Activated naive CD4-positive, alpha-beta T cell treated with anti-CD3 and anti-CD28 coated beads, Interleukin-2, amount 50 U/mL, for 24 hours (primary cell): ENCODE results near the gene KCNB1.

Experiments used
- H3K27ac Mint-ChIP-seq: one replicate; pipeline ENCODE4 v1.8.0; 2021; ENCODE audit warnings: mild to moderate bottlenecking, mixed read lengths
- H3K27me3 Mint-ChIP-seq: one replicate; pipeline ENCODE4 v1.8.0; 2021; ENCODE audit warnings: mixed read lengths
- H3K36me3 Mint-ChIP-seq: one replicate; pipeline ENCODE4 v1.8.0; 2021; ENCODE audit warnings: mixed read lengths
- H3K4me1 Mint-ChIP-seq: one replicate; pipeline ENCODE4 v1.8.0; 2021; ENCODE audit warnings: mixed read lengths
- H3K4me3 Mint-ChIP-seq: one replicate; pipeline ENCODE4 v1.8.0; 2021; ENCODE audit warnings: mild to moderate bottlenecking, mixed read lengths
- H3K9me3 Mint-ChIP-seq: one replicate; pipeline ENCODE4 v1.8.0; 2021; ENCODE audit warnings: mixed read lengths

KCNB1 gene

DNA sequence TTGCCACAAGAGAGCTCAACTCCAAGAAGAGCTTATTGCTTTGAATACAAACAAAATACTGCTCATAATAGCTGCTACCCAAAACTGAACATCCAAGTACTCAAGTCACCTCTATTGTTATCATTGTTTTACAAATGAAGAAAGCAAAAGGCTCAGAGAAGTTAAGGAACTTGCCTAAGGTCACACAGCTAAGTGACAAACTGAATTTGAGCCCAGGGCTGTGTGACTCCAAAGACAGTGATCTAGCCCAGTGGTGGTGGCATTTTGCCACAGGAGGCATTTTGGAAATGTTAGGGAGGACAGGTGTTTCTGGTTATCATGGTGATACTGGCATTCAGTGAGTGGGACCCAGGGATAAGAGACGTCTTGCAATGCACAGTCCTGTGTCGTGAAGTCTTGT is 79.5 kb downstream of the KCNB1 start:
- H3K4me1 Mint-ChIP-seq = no peaks in the 10 kb centered on the region

DNA sequence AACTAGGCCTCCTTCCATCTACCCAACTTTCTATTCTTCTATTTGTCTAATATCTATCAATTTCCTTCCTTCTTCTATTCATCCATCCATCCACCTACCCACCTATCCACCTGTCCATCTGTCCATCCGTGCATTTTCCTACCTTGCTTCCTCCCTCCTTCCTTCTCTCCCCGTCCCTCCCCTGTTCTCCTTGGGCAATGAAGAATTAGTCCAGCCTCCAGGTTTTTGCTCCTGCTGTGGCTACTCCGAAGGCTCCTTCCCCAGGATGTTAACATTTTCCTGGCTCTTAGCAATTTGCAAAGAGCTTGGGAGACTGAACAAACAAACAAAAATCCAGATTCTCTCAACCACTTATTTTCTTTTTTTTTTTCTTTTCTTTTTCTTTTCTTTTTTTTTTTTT is 81.6 kb downstream of the KCNB1 start:
- Mint-ChIP-seq H3K9me3 (no peaks in the 10 kb centered on the region), H3K27ac (no peak overlapping the region), H3K36me3 (no peaks in the 10 kb centered on the region), H3K4me1 (no peaks in the 10 kb centered on the region), H3K27me3 (peaks cover 1% of the 10 kb centered on the region), H3K4me3 (no peak overlapping the region)

More for the DNA sequence above, 79.5 kb downstream of the KCNB1 start:
- Mint-ChIP-seq H3K4me3 (no peak overlapping the region), H3K9me3 (no peaks in the 10 kb centered on the region), H3K36me3 (no peaks in the 10 kb centered on the region), H3K27me3 (peaks cover 5% of the 10 kb centered on the region), H3K27ac (no peak overlapping the region)

DNA sequence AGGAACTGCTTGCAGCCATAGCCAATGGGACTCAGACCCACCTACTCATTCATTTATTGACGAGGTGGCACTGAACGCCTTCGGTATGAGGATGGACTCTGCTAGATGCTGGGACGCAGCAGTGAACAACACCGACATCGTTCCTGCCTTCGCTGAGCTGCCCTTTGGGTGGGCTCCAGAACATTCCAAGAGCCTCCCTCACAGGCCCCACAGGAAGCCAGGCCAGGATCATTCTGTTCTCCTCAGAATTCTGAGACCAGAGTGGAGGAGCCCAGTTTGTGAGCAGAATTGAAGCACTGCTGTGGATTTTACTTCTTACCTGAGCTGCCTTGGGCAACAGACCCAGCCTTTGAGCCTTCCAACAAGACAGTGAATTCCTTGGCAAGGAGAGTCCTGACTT is 82.1 kb downstream of the KCNB1 start:
- Mint-ChIP-seq H3K36me3 (no peaks in the 10 kb centered on the region), H3K27me3 (peaks cover 1% of the 10 kb centered on the region), H3K4me3 (no peak overlapping the region), H3K27ac (no peak overlapping the region), H3K4me1 (no peaks in the 10 kb centered on the region), H3K9me3 (no peaks in the 10 kb centered on the region)

DNA sequence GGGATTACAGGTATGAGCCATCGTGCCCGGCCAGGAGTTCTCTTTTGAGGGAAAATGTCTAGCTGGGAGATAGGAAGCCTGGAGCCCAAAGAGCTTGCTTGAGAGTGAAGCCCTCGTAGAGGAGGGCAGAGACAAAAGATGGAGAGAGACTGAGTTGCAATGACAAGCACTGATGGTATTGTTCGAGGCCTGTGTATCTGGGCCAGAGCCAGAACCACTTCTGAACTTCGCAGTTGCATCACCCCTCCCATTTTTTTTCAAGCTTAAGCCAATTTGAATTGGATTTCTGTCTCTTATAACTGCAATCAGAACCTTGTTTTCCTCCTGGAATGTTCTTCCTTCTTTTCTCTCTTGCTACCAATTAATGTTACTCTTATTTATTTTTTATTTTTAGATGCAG is 83.1 kb downstream of the KCNB1 start:
- no peaks in the 10 kb centered on the region for H3K9me3 Mint-ChIP-seq
- H3K27me3 Mint-ChIP-seq = no peaks in the 10 kb centered on the region
- no peak overlapping the region for H3K4me3 Mint-ChIP-seq
- no peak overlapping the region for H3K27ac Mint-ChIP-seq
- H3K36me3 Mint-ChIP-seq = no peaks in the 10 kb centered on the region
- H3K4me1 Mint-ChIP-seq = no peaks in the 10 kb centered on the region

DNA sequence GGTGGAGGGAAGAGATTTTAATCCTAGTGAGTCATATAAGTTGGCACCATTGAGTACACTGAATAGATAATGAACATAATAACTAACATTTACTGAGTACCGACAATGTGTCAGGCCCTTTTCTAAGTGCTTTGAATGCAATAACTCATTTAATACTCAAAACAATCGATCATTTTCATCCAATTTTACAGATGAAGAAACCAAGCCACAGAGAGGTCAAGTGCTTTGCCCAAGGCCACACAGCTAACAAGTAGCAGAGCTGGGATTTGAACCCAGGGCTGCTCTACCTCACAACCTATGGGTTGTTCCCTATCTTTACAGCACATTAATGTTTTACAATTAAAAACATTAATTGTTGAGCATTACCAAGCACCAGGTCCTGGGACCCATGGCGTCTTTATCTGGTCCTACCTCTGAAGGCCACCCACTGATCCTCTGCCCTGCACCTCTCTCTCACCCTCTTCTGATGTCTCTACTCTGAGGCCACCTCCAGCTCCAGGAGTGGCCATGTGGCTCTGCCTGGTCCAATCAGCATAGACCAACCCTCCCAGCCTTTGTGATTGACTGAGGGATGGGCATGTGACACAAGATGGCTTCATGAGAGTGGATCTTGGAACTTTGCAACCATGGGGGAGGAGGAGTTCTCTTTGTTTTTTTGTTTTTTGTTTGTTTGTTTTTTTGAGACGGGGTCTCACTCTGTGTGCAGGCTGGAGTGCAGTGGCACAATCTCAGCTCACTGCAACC is 83.9 kb downstream of the KCNB1 start:
- no peaks in the 10 kb centered on the region for H3K9me3 Mint-ChIP-seq
- no peaks in the 10 kb centered on the region for H3K36me3 Mint-ChIP-seq
- no peak overlapping the region for H3K4me3 Mint-ChIP-seq
- no peaks in the 10 kb centered on the region for H3K4me1 Mint-ChIP-seq
- no peak overlapping the region for H3K27ac Mint-ChIP-seq
- H3K27me3 Mint-ChIP-seq = no peaks in the 10 kb centered on the region

DNA sequence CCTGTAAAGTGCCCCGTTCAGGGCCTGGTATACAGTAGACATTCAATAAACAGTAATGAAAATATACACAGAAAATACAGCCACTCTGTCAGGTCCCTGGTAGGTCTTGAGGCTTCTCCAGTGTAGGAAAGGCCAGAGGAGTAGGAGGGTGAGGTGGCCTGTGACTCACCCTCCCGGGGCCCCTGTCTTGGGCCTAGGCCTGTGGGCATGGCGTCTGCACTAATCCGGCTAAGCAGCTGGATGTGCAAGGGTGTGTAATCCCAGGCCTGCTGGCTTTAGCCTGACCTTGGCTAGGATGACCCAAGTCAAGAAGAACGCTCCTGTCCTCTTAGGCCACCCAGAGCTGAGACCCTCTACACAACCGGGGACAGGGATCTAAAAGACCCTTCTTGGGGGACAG is 84.9 kb downstream of the KCNB1 start:
- Mint-ChIP-seq H3K4me1 (no peaks in the 10 kb centered on the region), H3K27me3 (peaks cover 3% of the 10 kb centered on the region), H3K4me3 (no peak overlapping the region), H3K9me3 (no peaks in the 10 kb centered on the region), H3K36me3 (no peaks in the 10 kb centered on the region), H3K27ac (no peak overlapping the region)

DNA sequence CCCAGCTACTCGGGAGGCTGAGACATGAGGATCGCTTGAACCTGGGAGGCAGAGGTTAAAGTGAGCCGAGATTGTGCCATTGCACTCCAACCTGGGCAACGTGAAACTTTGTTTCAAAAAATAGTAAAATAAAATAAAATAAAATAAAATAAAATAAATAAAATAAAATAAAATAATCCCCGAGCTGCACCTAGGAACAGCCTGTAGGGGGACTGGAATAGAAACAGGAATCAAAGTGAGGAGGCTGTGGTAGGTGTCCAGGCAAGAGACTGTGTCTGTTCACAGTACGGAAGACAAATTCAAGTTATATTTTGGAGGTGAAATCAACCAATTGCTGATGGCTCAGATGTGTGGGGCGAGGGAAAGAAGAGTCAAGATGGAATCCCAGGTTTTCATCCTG is 86.2 kb downstream of the KCNB1 start:
- no peaks in the 10 kb centered on the region for H3K9me3 Mint-ChIP-seq
- peaks cover 9% of the 10 kb centered on the region for H3K27me3 Mint-ChIP-seq
- no peak overlapping the region for H3K4me3 Mint-ChIP-seq
- H3K4me1 Mint-ChIP-seq = no peaks in the 10 kb centered on the region
- no peak overlapping the region for H3K27ac Mint-ChIP-seq
- no peaks in the 10 kb centered on the region for H3K36me3 Mint-ChIP-seq

DNA sequence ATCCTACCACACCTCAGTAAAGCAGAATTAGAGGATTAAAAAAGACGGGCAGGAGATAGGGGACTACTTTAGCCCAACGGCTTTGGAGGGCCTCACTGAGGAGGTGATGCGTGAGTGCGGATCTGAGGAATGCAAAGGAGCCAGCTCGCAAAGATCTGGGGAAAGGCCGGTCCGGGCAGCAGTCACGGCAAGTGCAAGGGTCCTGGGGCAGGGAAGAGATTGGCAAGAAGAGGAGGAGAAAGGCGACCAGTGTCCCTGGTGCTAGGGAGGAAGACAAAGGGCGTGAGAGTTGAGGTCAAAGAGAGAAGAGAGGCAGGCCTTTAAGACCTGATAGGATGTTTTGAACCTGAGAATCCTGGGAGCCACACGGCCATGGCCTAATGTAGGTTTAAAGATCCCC is 86.8 kb downstream of the KCNB1 start:
- no peak overlapping the region for H3K27ac Mint-ChIP-seq
- no peaks in the 10 kb centered on the region for H3K36me3 Mint-ChIP-seq
- H3K27me3 Mint-ChIP-seq = peaks cover 9% of the 10 kb centered on the region
- no peaks in the 10 kb centered on the region for H3K9me3 Mint-ChIP-seq
- no peaks in the 10 kb centered on the region for H3K4me1 Mint-ChIP-seq
- H3K4me3 Mint-ChIP-seq = no peak overlapping the region

DNA sequence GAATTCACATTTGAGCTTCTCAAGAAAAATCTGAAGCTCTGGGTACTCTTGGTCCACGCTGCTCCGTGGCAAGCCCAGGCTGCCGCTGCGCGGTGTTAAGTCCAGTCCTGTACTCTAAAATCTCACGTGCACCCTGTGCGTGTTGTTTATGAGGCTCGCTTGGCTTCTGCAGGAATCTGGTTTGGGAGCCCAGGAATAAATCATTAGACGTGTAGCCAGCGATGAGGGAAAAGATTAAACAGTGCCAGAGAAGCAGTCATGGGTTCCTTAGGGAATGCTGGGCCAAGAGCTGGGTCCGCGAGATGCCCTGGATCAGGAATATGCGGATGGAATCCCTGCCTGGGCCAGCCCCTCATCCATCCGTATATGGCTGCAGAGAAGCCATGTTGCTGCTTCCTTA is 87.3 kb downstream of the KCNB1 start:
- Mint-ChIP-seq H3K4me1 (no peaks in the 10 kb centered on the region), H3K27ac (no peak overlapping the region), H3K4me3 (no peak overlapping the region), H3K36me3 (no peaks in the 10 kb centered on the region), H3K9me3 (no peaks in the 10 kb centered on the region), H3K27me3 (peaks cover 9% of the 10 kb centered on the region)

DNA sequence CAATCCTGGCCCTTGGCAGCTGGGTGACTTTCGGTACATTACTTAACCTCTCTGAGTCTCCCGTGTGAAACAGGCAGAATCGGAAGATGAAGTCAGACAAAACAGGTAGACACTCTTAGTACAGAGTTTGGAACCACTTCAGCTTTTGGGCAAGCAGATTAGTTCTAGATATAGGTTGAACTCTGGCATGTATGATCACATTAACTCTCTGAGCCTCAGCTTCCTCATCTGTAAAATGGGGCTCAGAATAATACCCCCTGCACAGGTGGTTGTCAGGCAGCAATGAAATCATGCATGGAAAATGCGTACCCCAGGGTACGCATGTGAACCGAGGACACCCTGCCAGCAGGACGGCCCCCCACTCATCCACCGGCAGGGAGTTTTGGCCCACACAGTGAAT is 87.7 kb downstream of the KCNB1 start:
- no peaks in the 10 kb centered on the region for H3K4me1 Mint-ChIP-seq
- H3K36me3 Mint-ChIP-seq = no peaks in the 10 kb centered on the region
- peaks cover 9% of the 10 kb centered on the region for H3K27me3 Mint-ChIP-seq
- H3K27ac Mint-ChIP-seq = no peak overlapping the region
- no peak overlapping the region for H3K4me3 Mint-ChIP-seq
- no peaks in the 10 kb centered on the region for H3K9me3 Mint-ChIP-seq

DNA sequence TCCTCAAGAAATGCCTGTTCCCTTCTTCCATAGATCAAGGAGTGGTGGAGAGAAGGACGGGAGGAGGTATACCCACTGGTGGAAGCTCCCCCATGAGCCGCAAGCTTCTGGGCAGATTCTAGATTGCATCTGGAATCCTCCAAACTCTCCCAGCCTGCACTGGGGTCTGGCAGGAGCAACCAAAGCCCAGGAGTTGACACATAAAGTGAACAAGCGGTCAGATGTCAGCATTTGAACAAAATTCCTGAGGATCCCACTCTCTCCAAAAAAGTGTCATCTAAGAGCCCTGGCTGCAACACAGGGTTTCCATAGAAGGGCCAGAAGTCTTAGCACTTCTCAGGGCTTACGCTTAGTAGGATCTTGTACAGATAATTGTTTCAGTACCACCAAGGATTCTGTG is 88.2 kb downstream of the KCNB1 start:
- H3K27ac Mint-ChIP-seq = no peak overlapping the region
- no peaks in the 10 kb centered on the region for H3K4me1 Mint-ChIP-seq
- no peaks in the 10 kb centered on the region for H3K36me3 Mint-ChIP-seq
- H3K9me3 Mint-ChIP-seq = no peaks in the 10 kb centered on the region
- H3K27me3 Mint-ChIP-seq = peaks cover 9% of the 10 kb centered on the region
- no peak overlapping the region for H3K4me3 Mint-ChIP-seq

DNA sequence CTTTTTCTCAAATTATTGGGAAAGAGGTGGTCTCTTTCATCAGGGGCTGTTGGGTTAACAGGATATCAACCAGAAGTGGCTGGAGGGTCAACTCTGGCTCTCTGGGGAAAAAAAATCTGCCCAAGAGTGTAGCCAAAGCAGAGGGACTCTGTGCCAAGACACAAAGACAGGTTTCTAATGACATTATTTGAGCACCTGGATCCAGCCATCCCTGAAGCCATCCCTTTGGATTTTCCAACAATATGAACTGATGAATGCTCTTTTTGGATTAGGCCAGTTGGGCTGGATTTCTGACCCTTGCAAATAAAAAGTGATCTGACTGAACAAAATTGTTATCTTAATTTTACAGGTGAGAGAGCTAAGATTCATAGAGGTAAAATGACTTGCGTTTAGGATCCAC is 88.7 kb downstream of the KCNB1 start:
- Mint-ChIP-seq H3K27ac (no peak overlapping the region), H3K27me3 (peaks cover 9% of the 10 kb centered on the region), H3K4me1 (no peaks in the 10 kb centered on the region), H3K36me3 (no peaks in the 10 kb centered on the region), H3K4me3 (no peak overlapping the region), H3K9me3 (no peaks in the 10 kb centered on the region)

DNA sequence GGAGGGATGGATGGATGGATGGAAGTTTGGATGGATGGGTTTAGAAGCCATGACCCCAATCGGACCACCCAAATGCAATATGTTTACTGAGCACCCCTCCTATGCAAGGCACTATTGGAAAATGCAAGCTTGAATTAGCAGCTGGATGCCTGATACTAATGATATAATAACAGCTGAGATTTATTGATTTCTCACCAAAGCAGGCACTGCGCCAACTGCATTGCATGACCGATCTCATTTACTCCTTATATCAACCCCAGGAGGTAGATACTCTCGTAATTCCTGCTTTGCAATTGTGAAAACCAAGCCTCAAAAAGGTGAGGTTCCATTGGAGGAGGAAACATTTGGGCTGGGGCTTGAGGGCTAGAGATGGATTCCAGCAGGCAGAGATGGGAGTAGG is 89.7 kb downstream of the KCNB1 start:
- H3K9me3 Mint-ChIP-seq = no peaks in the 10 kb centered on the region
- peaks cover 12% of the 10 kb centered on the region for H3K27me3 Mint-ChIP-seq
- no peaks in the 10 kb centered on the region for H3K36me3 Mint-ChIP-seq
- no peak overlapping the region for H3K27ac Mint-ChIP-seq
- H3K4me1 Mint-ChIP-seq = no peaks in the 10 kb centered on the region
- H3K4me3 Mint-ChIP-seq = no peak overlapping the region

DNA sequence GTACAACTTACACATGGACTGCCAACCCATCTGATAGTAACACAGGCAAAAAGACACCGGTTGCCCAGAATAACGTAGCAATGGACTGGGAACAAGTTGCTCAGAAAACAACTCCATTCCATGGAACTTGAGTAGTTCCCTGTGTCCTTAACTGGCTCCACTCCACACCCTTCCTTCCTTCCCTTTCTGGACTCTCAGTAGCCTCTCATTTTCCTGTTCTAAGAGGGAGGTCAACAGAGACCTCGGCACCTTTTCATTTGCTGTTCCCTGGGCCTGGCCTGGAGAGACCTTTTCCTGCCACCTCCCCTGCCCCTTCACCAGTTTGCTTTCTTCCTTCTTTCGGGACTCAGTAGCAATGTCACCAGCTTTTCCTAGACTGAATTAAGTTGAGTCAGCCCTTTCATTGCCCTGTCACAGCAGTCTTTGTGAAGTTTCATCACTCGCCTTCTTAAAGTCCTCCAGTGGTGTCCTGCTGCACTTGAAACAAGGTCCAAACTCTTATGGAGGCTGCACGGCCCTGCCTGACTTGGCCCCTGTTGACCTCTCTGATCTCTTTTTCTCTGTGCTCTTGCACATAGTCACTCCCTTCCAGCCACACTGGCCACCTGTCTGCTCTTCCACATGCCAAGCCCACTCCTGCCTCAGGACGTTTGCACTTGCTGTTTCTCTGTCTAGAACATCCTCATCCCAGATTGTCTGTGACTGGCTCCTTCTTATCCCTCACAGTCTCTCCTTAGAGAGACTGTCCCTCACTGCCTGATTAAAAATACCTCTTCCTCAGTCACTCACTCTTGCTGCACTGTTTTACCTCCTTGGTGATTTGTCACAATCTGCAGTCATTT is 90.8 kb downstream of the KCNB1 start:
- Mint-ChIP-seq H3K27me3 (peaks cover 12% of the 10 kb centered on the region), H3K27ac (no peak overlapping the region), H3K4me1 (no peaks in the 10 kb centered on the region), H3K4me3 (no peak overlapping the region), H3K36me3 (no peaks in the 10 kb centered on the region), H3K9me3 (no peaks in the 10 kb centered on the region)

DNA sequence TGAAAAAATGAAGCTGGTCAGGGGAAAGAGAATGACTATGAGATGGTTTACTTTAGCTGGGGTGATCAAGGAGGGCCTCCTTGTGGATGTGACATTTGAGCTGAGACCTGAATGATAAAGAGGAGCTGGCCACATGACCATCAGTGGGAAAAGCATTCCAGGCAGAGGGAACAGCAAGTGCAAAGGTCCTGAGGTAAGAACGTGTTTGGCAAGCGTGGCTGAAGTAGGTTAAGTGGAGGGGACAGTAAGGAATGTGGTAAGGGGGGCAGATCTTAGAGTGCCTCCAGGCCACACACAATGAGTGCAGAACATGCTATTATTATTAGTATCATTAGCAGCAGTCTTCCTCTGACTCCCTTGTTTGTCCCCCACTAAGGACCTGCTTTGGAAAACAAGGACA is 92.6 kb downstream of the KCNB1 start:
- Mint-ChIP-seq H3K27me3 (peaks cover 12% of the 10 kb centered on the region), H3K4me3 (no peak overlapping the region), H3K4me1 (no peaks in the 10 kb centered on the region), H3K27ac (no peak overlapping the region), H3K36me3 (no peaks in the 10 kb centered on the region), H3K9me3 (no peaks in the 10 kb centered on the region)

DNA sequence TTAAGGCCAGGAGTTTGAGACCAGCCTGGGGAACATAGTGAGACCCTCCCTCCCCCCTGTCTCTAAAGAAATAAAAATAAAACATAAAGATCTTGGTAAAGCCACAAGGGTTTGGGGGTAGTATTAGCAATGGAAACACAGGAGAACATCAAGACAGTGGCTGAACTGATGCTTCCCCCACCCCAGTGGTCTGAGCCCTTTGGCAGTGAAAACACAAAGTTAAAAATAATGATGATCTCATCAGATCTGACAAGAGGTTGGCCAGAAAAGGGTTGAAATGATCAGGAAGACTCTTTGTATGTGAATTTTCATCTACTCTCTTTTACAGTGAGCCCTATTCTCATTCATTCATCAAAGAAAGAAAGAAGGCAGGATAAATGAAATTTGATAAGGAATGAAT is 93.7 kb downstream of the KCNB1 start:
- H3K9me3 Mint-ChIP-seq = no peaks in the 10 kb centered on the region
- no peak overlapping the region for H3K4me3 Mint-ChIP-seq
- peaks cover 14% of the 10 kb centered on the region for H3K27me3 Mint-ChIP-seq
- no peaks in the 10 kb centered on the region for H3K36me3 Mint-ChIP-seq
- no peaks in the 10 kb centered on the region for H3K4me1 Mint-ChIP-seq
- no peak overlapping the region for H3K27ac Mint-ChIP-seq
